ENCODE results near the gene SDSL. TPM values are rescaled to one million over a fixed set of nuclear protein-coding genes. Genes with fewer than 3 reads are reported as not detected.

The SDSL gene
- total RNA-seq, 1 experiment from 2014 or later, result 0.46 TPM

GRCh38 chr12:113416091-113416754 lies 6.0 kb upstream of the SDSL start:
- no peaks in the 10 kb centered on the region for H3K23me2 ChIP-seq (ENCODE audit: insufficient read length, low read depth, low read length, poor library complexity, severe bottlenecking)
- no peak overlapping the region for H2AFZ ChIP-seq (ENCODE audit: low read length)
- no peaks in the 10 kb centered on the region for H3K27me3 ChIP-seq (ENCODE audit: insufficient read depth, low read length)
- H3K9me3 Mint-ChIP-seq, result no peaks in the 10 kb centered on the region
- no peak overlapping the region for H3K27ac Mint-ChIP-seq
- H2AK5ac ChIP-seq (ENCODE audit: insufficient read length, low read length), result no peak overlapping the region
- H2BK5ac ChIP-seq (ENCODE audit: insufficient read length, low read length), result no peak overlapping the region
- no peak for TF ChIP-seq CTCF (conservative IDR thresholded peaks at IDR 0.05)
- no peaks in the 10 kb centered on the region for H3K79me2 ChIP-seq (ENCODE audit: insufficient read depth, low read length)
- H2BK15ac ChIP-seq (ENCODE audit: low read depth, low read length), result no peak overlapping the region
- H3K18ac ChIP-seq (ENCODE audit: insufficient read length, low read depth, low read length), result no peak overlapping the region
- H3T11ph ChIP-seq (ENCODE audit: low read length), result no peak overlapping the region
- H2BK12ac ChIP-seq (ENCODE audit: insufficient read length, low read depth, low read length), result no peak overlapping the region
- no peak overlapping the region for H2BK120ac ChIP-seq (ENCODE audit: low read depth, low read length, poor library complexity, severe bottlenecking)
- H3K4me1 ChIP-seq (ENCODE audit: insufficient read depth, low read length), result no peaks in the 10 kb centered on the region
- H3K9ac ChIP-seq (ENCODE audit: extremely low read depth, insufficient read length, low read length), result no peak overlapping the region
- WGBS (ENCODE audit: extremely low coverage, insufficient read length, low lambda C conversion rate), result no CpG with 5 or more reads among the region's 6 CpGs
- no peak overlapping the region for H3K4me3 Mint-ChIP-seq
- H4K20me1 ChIP-seq (ENCODE audit: control insufficient read depth, insufficient read depth, insufficient read length), result no peaks in the 10 kb centered on the region
- H4K8ac ChIP-seq (replicated peaks; ENCODE audit: insufficient read length, low read depth, low read length), result no peak overlapping the region
- H4K5ac ChIP-seq (ENCODE audit: insufficient read length, low read depth, low read length), result no peak overlapping the region
- no peaks in the 10 kb centered on the region; the same call in none of the 2 replicates for H3K27me3 Mint-ChIP-seq (ENCODE audit: low read depth)
- no peak overlapping the region for H3K23ac ChIP-seq (ENCODE audit: insufficient read length, low read depth, low read length)
- H4K91ac ChIP-seq (ENCODE audit: insufficient read length, low read depth, low read length), result no peak overlapping the region
- no peak overlapping the region for H3K4me2 ChIP-seq (ENCODE audit: insufficient read depth, insufficient read length, low read length)
- no peak overlapping the region for H3K56ac ChIP-seq (ENCODE audit: insufficient read length, low read depth, low read length)
- no peaks in the 10 kb centered on the region for H3K79me1 ChIP-seq (ENCODE audit: insufficient read depth, low read depth, low read length, poor library complexity, severe bottlenecking)
- no peak overlapping the region for H2BK20ac ChIP-seq (ENCODE audit: low read depth, low read length, poor library complexity, severe bottlenecking)
- peaks cover 3 to 18% of the 10 kb centered on the region in 2 experiments; a peak in 2 of 4 replicates for H3K4me1 Mint-ChIP-seq
- H3K9me3 ChIP-seq (ENCODE audit: control insufficient read depth, low read depth, low read length), result no peaks in the 10 kb centered on the region
- no peak for DNase-seq
- no peak overlapping the region for H3K14ac ChIP-seq (ENCODE audit: insufficient read depth, low read length)
- H3K4ac ChIP-seq (ENCODE audit: low read depth, low read length), result no peak overlapping the region
- H3K36me3 Mint-ChIP-seq (ENCODE audit: insufficient read depth in 1 of 3, low read depth in 3 of 3), result no peaks in the 10 kb centered on the region
- no peak overlapping the region for H3K27ac ChIP-seq (ENCODE audit: insufficient read length, low read depth, low read length)
